HT1080 (cell line): ENCODE measurements around the gene CCR5. TPM values are rescaled to one million over a fixed set of nuclear protein-coding genes. Genes with fewer than 3 reads are reported as not detected.
"Not testable (repeated sequence)": the region's sequence is repeated elsewhere in the genome, so short reads cannot be mapped to it uniquely, and the experiment has no call there.

Experiments
- DNase-seq: peaks from one replicate; pipeline ENCODE4 v3.0.0-alpha.2; 2015; ENCODE audit warnings: low read depth
- total RNA-seq: library from RNA; depleted of rRNA; stranded (reverse); fragments of >200 nt; shearing (Covaris generic); gene quantifications from 2 replicates; pipeline ENCODE4 v1.2.3, GENCODE V29; 2014

CCR5 gene
- total RNA-seq, 1 experiment from 2014 or later, result not detected

- DNase-seq, result no peak
These were observed 12.6 kb downstream of the CCR5 start for GRCh38 chr3:46383211-46383950.

GRCh38 chr3:46383951-46384330, 13.2 kb downstream of the CCR5 start:
- DNase-seq, result no peak

- peak; percentile 96 for DNase-seq
These were observed 15.5 kb downstream of the CCR5 start for GRCh38 chr3:46386205-46386604.

- DNase-seq, result not testable (repeated sequence)
These were observed 18.1 kb downstream of the CCR5 start for GRCh38 chr3:46388847-46389246.

GRCh38 chr3:46389306-46389705, 18.6 kb downstream of the CCR5 start:
- no peak for DNase-seq

- DNase-seq, result not testable (repeated sequence)
These were observed 20.8 kb downstream of the CCR5 start for GRCh38 chr3:46391526-46391925.

GRCh38 chr3:46393011-46393410, 22.3 kb downstream of the CCR5 start:
- DNase-seq, result no peak

- peak; percentile 43 for DNase-seq
These were observed 23.0 kb downstream of the CCR5 start for GRCh38 chr3:46393554-46394434.

- DNase-seq, result no peak
These were observed 24.5 kb downstream of the CCR5 start for GRCh38 chr3:46395210-46395661.

- no peak for DNase-seq
These were observed 25.2 kb downstream of the CCR5 start for GRCh38 chr3:46395766-46396530.

- no peak for DNase-seq
These were observed 26.4 kb downstream of the CCR5 start for GRCh38 chr3:46397111-46397510.

- no peak for DNase-seq
These were observed 27.6 kb downstream of the CCR5 start for GRCh38 chr3:46398186-46398955.

- no peak for DNase-seq
These were observed 28.4 kb downstream of the CCR5 start for GRCh38 chr3:46399098-46399497.

GRCh38 chr3:46399557-46399956, 28.8 kb downstream of the CCR5 start:
- DNase-seq, result peak; percentile 66

- DNase-seq, result peak; percentile 71
These were observed 29.4 kb downstream of the CCR5 start for GRCh38 chr3:46400000-46400734.

GRCh38 chr3:46400846-46401245, 30.1 kb downstream of the CCR5 start:
- DNase-seq, result no peak

GRCh38 chr3:46401579-46401978, 30.8 kb downstream of the CCR5 start:
- no peak for DNase-seq

- not testable (repeated sequence) for DNase-seq
These were observed 32.2 kb downstream of the CCR5 start for GRCh38 chr3:46402902-46403301.

GRCh38 chr3:46405301-46406019, 34.7 kb downstream of the CCR5 start:
- no peak for DNase-seq

GRCh38 chr3:46406443-46406787, 35.7 kb downstream of the CCR5 start:
- DNase-seq, result no peak
